ENCODE results near the gene PARP16. TPM values are rescaled to one million over a fixed set of nuclear protein-coding genes. Genes with fewer than 3 reads are reported as not detected.

PARP16 gene
- total RNA-seq, 1 donor from 2014 or later = 8.7 TPM

DNA sequence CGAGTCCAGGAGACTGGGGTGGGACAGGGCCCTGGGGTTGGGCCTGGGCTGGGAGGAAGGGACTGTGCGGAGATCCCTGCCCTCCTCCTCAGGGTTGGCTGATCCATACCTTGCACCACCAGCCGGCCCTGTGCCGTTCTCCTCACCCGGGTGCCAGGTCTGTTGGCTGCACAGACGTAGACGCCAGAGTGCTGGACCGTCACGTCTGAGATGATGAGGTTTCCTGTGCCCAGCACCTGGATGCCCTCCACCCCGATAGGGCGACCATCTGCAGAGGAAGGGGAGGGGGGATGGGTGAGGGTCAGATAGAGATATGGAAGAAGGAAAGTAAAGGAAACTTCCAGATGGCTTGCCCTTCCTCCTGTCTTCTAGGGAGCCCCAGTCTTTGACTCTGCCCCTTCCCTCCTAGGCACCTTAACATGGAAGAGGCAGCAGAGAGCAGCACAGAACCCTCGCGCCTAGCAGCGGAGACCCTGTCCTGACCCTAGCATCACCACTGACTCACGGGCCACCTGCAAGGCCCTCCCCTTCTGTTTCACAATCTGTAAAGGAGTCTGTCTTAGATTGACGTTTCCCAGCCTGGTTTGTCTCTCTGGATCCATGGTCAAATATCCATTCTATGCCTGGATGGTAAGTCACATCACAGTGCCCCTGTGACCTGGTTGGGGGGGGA, 46.6 kb upstream of the PARP16 start:
- DNase-seq (ENCODE audit: low spot score) = no peak
- Mint-ChIP-seq H3K36me3 (ENCODE audit: low read depth) (no peaks in the 10 kb centered on the region), H3K27me3 (ENCODE audit: low read depth) (peaks cover 5% of the 10 kb centered on the region), H3K9me3 (ENCODE audit: low read depth) (no peaks in the 10 kb centered on the region), H3K4me3 (ENCODE audit: unreplicated experiment) (no peak overlapping the region), H3K4me1 (ENCODE audit: low read depth) (no peaks in the 10 kb centered on the region), H3K27ac (ENCODE audit: unreplicated experiment) (no peak overlapping the region)
- TF ChIP-seq, protein P1, sequence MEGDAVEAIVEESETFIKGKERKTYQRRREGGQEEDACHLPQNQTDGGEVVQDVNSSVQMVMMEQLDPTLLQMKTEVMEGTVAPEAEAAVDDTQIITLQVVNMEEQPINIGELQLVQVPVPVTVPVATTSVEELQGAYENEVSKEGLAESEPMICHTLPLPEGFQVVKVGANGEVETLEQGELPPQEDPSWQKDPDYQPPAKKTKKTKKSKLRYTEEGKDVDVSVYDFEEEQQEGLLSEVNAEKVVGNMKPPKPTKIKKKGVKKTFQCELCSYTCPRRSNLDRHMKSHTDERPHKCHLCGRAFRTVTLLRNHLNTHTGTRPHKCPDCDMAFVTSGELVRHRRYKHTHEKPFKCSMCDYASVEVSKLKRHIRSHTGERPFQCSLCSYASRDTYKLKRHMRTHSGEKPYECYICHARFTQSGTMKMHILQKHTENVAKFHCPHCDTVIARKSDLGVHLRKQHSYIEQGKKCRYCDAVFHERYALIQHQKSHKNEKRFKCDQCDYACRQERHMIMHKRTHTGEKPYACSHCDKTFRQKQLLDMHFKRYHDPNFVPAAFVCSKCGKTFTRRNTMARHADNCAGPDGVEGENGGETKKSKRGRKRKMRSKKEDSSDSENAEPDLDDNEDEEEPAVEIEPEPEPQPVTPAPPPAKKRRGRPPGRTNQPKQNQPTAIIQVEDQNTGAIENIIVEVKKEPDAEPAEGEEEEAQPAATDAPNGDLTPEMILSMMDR (IDR thresholded peaks at IDR 0.05) = no peak

DNA sequence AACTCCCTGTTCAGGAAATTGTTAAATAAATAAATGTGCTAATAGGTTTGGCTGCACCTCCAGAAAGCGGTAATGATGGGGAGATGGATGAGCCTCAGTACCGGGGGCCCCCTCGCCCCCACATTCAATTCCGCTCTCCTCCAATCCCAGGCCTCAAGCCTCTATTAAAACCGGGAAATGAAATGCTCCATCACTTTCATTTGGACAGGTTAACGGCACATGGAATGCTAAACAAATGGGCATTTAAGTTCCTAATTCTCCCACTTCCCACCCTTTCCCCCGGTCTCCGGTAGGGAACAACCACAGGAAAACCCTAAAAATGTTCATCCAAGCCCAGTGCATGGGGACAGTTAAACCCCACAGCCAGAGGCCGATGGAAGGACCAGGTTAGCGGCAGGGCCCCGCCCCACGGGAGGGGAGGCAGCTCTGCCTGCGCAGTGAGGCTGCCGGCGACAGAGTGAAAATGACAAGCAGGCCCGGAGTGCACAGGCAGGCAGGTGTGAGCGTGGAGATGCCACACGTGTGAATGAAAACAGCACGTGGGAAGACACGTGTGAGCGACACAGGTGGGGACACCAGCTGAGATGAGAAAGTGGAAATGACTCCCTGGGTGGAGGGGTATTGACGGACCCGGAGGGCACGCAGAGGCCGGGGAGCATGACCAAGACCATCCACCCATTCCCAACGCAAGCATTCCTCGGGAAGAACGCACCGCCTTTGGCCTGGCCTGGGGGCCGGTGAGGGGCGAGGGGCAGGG, 45.9 kb upstream of the PARP16 start:
- Mint-ChIP-seq H3K27ac (ENCODE audit: unreplicated experiment) (no peak overlapping the region), H3K4me1 (ENCODE audit: low read depth) (no peaks in the 10 kb centered on the region), H3K36me3 (ENCODE audit: low read depth) (no peaks in the 10 kb centered on the region), H3K27me3 (ENCODE audit: low read depth) (peaks cover 7% of the 10 kb centered on the region), H3K9me3 (ENCODE audit: low read depth) (no peaks in the 10 kb centered on the region), H3K4me3 (ENCODE audit: unreplicated experiment) (no peak overlapping the region)
- DNase-seq (ENCODE audit: low spot score) = no peak
- TF ChIP-seq, protein P1 (IDR thresholded peaks at IDR 0.05) = no peak

DNA sequence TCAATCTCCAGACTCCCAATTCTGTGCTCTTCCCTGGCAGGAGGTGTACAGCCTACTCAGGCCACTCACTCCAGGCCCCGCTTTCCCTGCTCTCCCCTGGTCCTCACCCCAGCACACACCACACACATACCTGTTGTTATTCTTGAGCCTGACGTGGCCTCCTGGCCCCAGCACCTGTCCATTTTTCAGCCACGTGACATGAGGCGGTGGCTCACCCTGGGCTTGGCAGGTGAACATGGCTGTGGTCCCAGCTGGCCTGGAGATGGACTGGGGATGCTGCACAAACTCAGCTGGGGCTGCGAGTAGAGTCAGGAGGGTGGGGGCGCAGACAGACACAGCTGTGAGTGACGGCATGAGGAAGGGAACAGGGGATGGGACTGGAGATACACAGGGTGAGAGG, 45.1 kb upstream of the PARP16 start:
- H3K4me3 Mint-ChIP-seq (ENCODE audit: unreplicated experiment) = no peak overlapping the region
- H3K9me3 Mint-ChIP-seq (ENCODE audit: low read depth) = no peaks in the 10 kb centered on the region
- TF ChIP-seq, protein P1 (IDR thresholded peaks at IDR 0.05) = no peak
- peaks cover 7% of the 10 kb centered on the region for H3K27me3 Mint-ChIP-seq (ENCODE audit: low read depth)
- H3K27ac Mint-ChIP-seq (ENCODE audit: unreplicated experiment) = no peak overlapping the region
- H3K36me3 Mint-ChIP-seq (ENCODE audit: low read depth) = no peaks in the 10 kb centered on the region
- no peak for DNase-seq (ENCODE audit: low spot score)
- H3K4me1 Mint-ChIP-seq (ENCODE audit: low read depth) = no peaks in the 10 kb centered on the region

- Mint-ChIP-seq H3K36me3 (ENCODE audit: low read depth) (no peaks in the 10 kb centered on the region), H3K4me3 (ENCODE audit: unreplicated experiment) (no peak overlapping the region), H3K9me3 (ENCODE audit: low read depth) (no peaks in the 10 kb centered on the region), H3K27ac (ENCODE audit: unreplicated experiment) (no peak overlapping the region), H3K27me3 (ENCODE audit: low read depth) (peaks cover 7% of the 10 kb centered on the region), H3K4me1 (ENCODE audit: low read depth) (no peaks in the 10 kb centered on the region)
- TF ChIP-seq, protein P1 (IDR thresholded peaks at IDR 0.05) = no peak
- no peak for DNase-seq (ENCODE audit: low spot score)
These were observed 44.4 kb upstream of the PARP16 start for GRCh38 chr15:65330934-65331645.

DNA sequence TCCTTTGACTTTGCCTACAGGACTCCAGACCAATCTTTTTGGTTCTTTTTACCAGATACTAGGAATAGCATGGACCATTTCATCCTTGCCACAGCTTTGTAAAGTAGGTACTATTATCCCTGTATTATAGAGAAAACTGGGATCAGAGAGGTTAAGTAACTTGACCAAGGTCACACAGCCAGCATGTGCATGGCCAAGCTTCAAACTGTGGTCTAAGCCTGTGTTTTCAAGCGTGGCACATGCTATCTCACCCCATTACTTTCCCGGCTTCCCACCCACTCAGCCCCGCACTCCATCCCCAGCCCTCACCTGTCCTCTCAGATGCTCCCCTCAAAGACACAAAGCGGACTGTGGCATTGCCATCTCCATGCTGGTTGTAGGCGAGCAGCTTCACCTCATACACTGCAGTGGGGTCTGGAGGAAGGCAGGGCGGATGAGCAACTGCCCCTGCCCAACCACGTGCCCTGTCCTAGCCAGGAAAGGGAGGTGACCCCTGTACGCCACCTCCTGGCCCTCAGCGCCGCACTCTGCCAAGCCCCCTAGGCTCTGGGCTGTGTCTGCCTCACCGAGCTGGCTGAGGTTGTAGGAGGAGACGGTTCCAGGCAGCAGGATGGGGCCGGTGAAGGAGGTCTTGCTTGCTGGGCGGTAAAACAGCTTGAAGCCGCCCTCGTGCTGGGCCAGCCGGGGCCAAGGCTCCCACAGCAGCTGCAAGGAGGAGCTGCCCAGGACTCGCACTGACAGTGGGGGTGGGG, 43.5 kb upstream of the PARP16 start:
- no peak overlapping the region for H3K4me3 Mint-ChIP-seq (ENCODE audit: unreplicated experiment)
- TF ChIP-seq, protein P1 (IDR thresholded peaks at IDR 0.05) = no peak
- no peaks in the 10 kb centered on the region for H3K9me3 Mint-ChIP-seq (ENCODE audit: low read depth)
- H3K4me1 Mint-ChIP-seq (ENCODE audit: low read depth) = no peaks in the 10 kb centered on the region
- no peaks in the 10 kb centered on the region for H3K36me3 Mint-ChIP-seq (ENCODE audit: low read depth)
- DNase-seq (ENCODE audit: low spot score) = no peak
- peaks cover 1% of the 10 kb centered on the region for H3K27me3 Mint-ChIP-seq (ENCODE audit: low read depth)
- H3K27ac Mint-ChIP-seq (ENCODE audit: unreplicated experiment) = no peak overlapping the region
